NCI-H146 treated with DMSO at 0.1 percent for 48 hours (cell line): ENCODE data around the gene TTC7B.

Experiments used
- DNase-seq: peaks from one replicate; lab custom pipeline; 2025; ENCODE audit not compliant: unreplicated experiment; lab: John Stamatoyannopoulos, UW

TTC7B gene

GRCh38 chr14:90714811-90715210, 101.4 kb downstream of the TTC7B start:
- no peak for DNase-seq

- no peak for DNase-seq
Observed at GRCh38 chr14:90704738-90705392, 111.4 kb downstream of the TTC7B start.

- DNase-seq = no peak
Observed at GRCh38 chr14:90703841-90704737, 112.1 kb downstream of the TTC7B start.

GRCh38 chr14:90700933-90701776, 115.1 kb downstream of the TTC7B start:
- DNase-seq = no peak

- no peak for DNase-seq
Observed at GRCh38 chr14:90699016-90699415, 117.2 kb downstream of the TTC7B start.

GRCh38 chr14:90698379-90698869, 117.8 kb downstream of the TTC7B start:
- DNase-seq = no peak

GRCh38 chr14:90697577-90698206, 118.5 kb downstream of the TTC7B start:
- peak; percentile 62 for DNase-seq

GRCh38 chr14:90697132-90697531, 119.1 kb downstream of the TTC7B start:
- no peak for DNase-seq

- no peak for DNase-seq
Observed at GRCh38 chr14:90696720-90697119, 119.5 kb downstream of the TTC7B start.

GRCh38 chr14:90695997-90696660, 120.1 kb downstream of the TTC7B start:
- no peak for DNase-seq

- DNase-seq = no peak
Observed at GRCh38 chr14:90693413-90693812, 122.8 kb downstream of the TTC7B start.

- DNase-seq = no peak
Observed at GRCh38 chr14:90692826-90693225, 123.4 kb downstream of the TTC7B start.

- no peak for DNase-seq
Observed at GRCh38 chr14:90692061-90692460, 124.2 kb downstream of the TTC7B start.

GRCh38 chr14:90691627-90692026, 124.6 kb downstream of the TTC7B start:
- no peak for DNase-seq

- no peak for DNase-seq
Observed at GRCh38 chr14:90687680-90688079, 128.6 kb downstream of the TTC7B start.

- DNase-seq = no peak
Observed at GRCh38 chr14:90682615-90683014, 133.6 kb downstream of the TTC7B start.

GRCh38 chr14:90681929-90682328, 134.3 kb downstream of the TTC7B start:
- no peak for DNase-seq

- no peak for DNase-seq
Observed at GRCh38 chr14:90678846-90679362, 137.3 kb downstream of the TTC7B start.

- DNase-seq = no peak
Observed at GRCh38 chr14:90678420-90678819, 137.8 kb downstream of the TTC7B start.

- no peak for DNase-seq
Observed at GRCh38 chr14:90677484-90678050, 138.7 kb downstream of the TTC7B start.
